Measurements from ENCODE around the gene GABPA.

GRCh38 chr21:25790878-25791204 is 56.1 kb downstream of the GABPA start:
- TF ChIP-seq POLR2AphosphoS5 (IDR thresholded peaks at IDR 0.05; ENCODE audit: low read depth, low read length): no peak
- TF ChIP-seq POLR2A (IDR thresholded peaks at IDR 0.05; ENCODE audit: low read depth, low read length): no peak
- TF ChIP-seq POU2F2 (IDR thresholded peaks at IDR 0.05; ENCODE audit: low read depth, low read length): no peak
- no peak for TF ChIP-seq SPI1 (IDR thresholded peaks at IDR 0.05; ENCODE audit: low read depth, low read length)
- TF ChIP-seq TAF1 (IDR thresholded peaks at IDR 0.05; ENCODE audit: low read depth, low read length): no peak
- TF ChIP-seq PAX5 (IDR thresholded peaks at IDR 0.05; ENCODE audit: insufficient read depth, low read length, severe bottlenecking): no peak

Data from GM12891 (cell line).